Right lobe of liver (tissue), 6 donors: ENCODE results near the gene PPP2R5C. TPM values are rescaled to one million over a fixed set of nuclear protein-coding genes. Genes with fewer than 3 reads are reported as not detected.

Experiments
- ATAC-seq, 4 donors: fragments of 200-7000 bp; cut with Tn5 transposase; one replicate each; pipeline ENCODE4 v1.9.1; 2020; ENCODE audit warnings: mild to moderate bottlenecking in 4 of 4, moderate library complexity in 4 of 4
- DNase-seq, 3 donors: peaks; one replicate each; pipeline ENCODE4 v3.0.0-alpha.2; 2020
- H3K27ac ChIP-seq, 3 donors: fragments of 200-600 bp; one replicate each; pipeline ENCODE4 v1.8.0; 2022
- H3K27me3 ChIP-seq, 2 donors: fragments of 200-600 bp; one replicate each; pipeline ENCODE4 v1.8.0; 2022
- H3K36me3 ChIP-seq, 4 donors: fragments of 200-600 bp; sonication (generic) in 1 of 4; one replicate each; pipeline versions ENCODE4 v1.5.1 to v1.8.0; 2017 to 2022; ENCODE audit warnings: control low read depth in 1 of 4
- H3K4me1 ChIP-seq, 4 donors: fragments of 200-600 bp; sonication (generic) in 1 of 4; one replicate each; pipeline versions ENCODE4 v1.5.1 to v1.8.0; 2017 to 2022; ENCODE audit warnings: control low read depth in 1 of 4
- H3K4me3 ChIP-seq, 3 donors: fragments of 200-600 bp; one replicate each; pipeline ENCODE4 v1.8.0; 2022
- H3K9me3 ChIP-seq, 4 donors: fragments of 200-600 bp; sonication (generic) in 1 of 4; one replicate each; pipeline versions ENCODE4 v1.5.1 to v1.8.0; 2017 to 2022; ENCODE audit warnings: control low read depth in 1 of 4
- POLR2A ChIP-seq: fragments of 450-650 bp; IDR thresholded peaks from one replicate; pipeline ENCODE4 v1.6.1; 2017; ENCODE audit warnings: antibody characterized with exemption, mild to moderate bottlenecking
- WGBS: methylation state at CpG from one replicate; pipeline ENCODE4 v1.1.6; 2018; ENCODE audit warnings: low coverage, low lambda C conversion rate; ENCODE audit not compliant: insufficient coverage; ENCODE audit errors: missing lambda C conversion rate; 5-methylcytosine and 5-hydroxymethylcytosine counted together
- intact Hi-C, 2 donors: fragments of 100-400 bp; cut with DNase I; formaldehyde crosslinking; loops; one replicate each; pipeline versions ENCODE4 v1.11.2 to v1.14.1; 2022
- total RNA-seq, 6 experiments: library from RNA; depleted of rRNA in 2 of 6; stranded (reverse); fragments of >200 nt in 2 of 6; fragmentation: NEBNext Ultra II Directional in 3 of 6; extraction: Animal tissue kit (Norgen Biotek cat#: 25700) in 3 of 6; gene quantifications; one replicate each; pipeline versions ENCODE4 v1.1.0 to v1.2.4, GENCODE V29; 2016 to 2023
- TF ChIP-seq, protein P1 (sequence below), 4 donors: fragments of 200-600 bp in 3 of 4; fragments of 450-650 bp in 1 of 4; IDR thresholded peaks; one replicate each; pipeline versions ENCODE4 v1.5.1 to v1.8.0; 2016 to 2022; ENCODE audit warnings: antibody characterized with exemption in 4 of 4, mild to moderate bottlenecking in 2 of 4
- donor health status: DM: no; HTN: yes; CAD: no.
- donor health status: DM: no; HTN: no; CAD: no.
- donor health status: DM: no; HTN: no; CAD: no.
- donor health status: DM: no; HTN: yes; CAD: no.
- donor health status: DM: no; HTN: yes; CAD: no.

PPP2R5C gene
- total RNA-seq, 6 experiments from 2014 or later: 44.9 to 74.5 (median 55.3) TPM

DNA sequence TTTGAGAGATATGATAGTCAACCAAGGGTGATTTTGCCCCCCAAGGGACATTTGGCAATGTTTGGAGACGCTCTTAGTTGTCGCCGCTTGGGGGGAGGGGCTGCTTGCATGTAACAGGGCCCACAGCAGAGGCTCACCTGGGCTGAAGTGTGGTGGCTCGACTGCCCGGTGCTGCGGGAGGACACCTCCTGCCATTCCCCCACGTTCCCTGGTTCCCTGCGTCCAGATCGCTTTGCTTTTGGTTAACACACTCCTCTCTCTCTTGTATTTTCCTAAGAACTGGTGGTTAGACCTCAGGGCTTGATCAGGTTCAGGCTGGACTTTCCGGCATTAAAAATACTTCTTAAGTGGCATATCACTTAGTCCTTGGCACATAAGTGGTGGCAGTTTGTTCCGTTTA is 18.9 kb downstream of the PPP2R5C start:
- intact Hi-C loops: no loop called here
- Histone ChIP-seq H3K4me1 (peaks cover 0 to 11% (median 3%) of the 10 kb centered on the region in 4 donors), H3K9me3 (no peaks in the 10 kb centered on the region), H3K27me3 (no peaks in the 10 kb centered on the region), H3K27ac (no peak overlapping the region), H3K36me3 (no peaks in the 10 kb centered on the region), H3K4me3 (no peak overlapping the region)
- 40% methylated on average over 2 of the region's 11 CpGs for WGBS
- ATAC-seq: no peak
- peak in 1 of 3 donors; percentile 5 for DNase-seq
- no peak for TF ChIP-seq POLR2A
- TF ChIP-seq, protein P1, sequence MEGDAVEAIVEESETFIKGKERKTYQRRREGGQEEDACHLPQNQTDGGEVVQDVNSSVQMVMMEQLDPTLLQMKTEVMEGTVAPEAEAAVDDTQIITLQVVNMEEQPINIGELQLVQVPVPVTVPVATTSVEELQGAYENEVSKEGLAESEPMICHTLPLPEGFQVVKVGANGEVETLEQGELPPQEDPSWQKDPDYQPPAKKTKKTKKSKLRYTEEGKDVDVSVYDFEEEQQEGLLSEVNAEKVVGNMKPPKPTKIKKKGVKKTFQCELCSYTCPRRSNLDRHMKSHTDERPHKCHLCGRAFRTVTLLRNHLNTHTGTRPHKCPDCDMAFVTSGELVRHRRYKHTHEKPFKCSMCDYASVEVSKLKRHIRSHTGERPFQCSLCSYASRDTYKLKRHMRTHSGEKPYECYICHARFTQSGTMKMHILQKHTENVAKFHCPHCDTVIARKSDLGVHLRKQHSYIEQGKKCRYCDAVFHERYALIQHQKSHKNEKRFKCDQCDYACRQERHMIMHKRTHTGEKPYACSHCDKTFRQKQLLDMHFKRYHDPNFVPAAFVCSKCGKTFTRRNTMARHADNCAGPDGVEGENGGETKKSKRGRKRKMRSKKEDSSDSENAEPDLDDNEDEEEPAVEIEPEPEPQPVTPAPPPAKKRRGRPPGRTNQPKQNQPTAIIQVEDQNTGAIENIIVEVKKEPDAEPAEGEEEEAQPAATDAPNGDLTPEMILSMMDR (IDR thresholded peaks at IDR 0.05): no peak

- H3K9me3 ChIP-seq: no peaks in the 10 kb centered on the region
- DNase-seq (peak in 1 of 3 donors; percentile 13), ATAC-seq (peak; percentile 27 to 41 (median 34))
- peaks cover 0 to 11% (median 3%) of the 10 kb centered on the region in 4 donors for H3K4me1 ChIP-seq
- TF ChIP-seq, protein P1 (IDR thresholded peaks at IDR 0.05): no peak
- no peak for TF ChIP-seq POLR2A
- WGBS: 20% methylated on average over 1 of the region's 15 CpGs
- H3K27me3 ChIP-seq: no peaks in the 10 kb centered on the region
- H3K36me3 ChIP-seq: no peaks in the 10 kb centered on the region
- intact Hi-C loops: no loop called here
- no peak overlapping the region for H3K27ac ChIP-seq
- H3K4me3 ChIP-seq: peak overlapping the region; percentile 29 to 43 (median 42)
Measured at GRCh38 chr14:101780887-101781239, 19.4 kb downstream of the PPP2R5C start.

DNA sequence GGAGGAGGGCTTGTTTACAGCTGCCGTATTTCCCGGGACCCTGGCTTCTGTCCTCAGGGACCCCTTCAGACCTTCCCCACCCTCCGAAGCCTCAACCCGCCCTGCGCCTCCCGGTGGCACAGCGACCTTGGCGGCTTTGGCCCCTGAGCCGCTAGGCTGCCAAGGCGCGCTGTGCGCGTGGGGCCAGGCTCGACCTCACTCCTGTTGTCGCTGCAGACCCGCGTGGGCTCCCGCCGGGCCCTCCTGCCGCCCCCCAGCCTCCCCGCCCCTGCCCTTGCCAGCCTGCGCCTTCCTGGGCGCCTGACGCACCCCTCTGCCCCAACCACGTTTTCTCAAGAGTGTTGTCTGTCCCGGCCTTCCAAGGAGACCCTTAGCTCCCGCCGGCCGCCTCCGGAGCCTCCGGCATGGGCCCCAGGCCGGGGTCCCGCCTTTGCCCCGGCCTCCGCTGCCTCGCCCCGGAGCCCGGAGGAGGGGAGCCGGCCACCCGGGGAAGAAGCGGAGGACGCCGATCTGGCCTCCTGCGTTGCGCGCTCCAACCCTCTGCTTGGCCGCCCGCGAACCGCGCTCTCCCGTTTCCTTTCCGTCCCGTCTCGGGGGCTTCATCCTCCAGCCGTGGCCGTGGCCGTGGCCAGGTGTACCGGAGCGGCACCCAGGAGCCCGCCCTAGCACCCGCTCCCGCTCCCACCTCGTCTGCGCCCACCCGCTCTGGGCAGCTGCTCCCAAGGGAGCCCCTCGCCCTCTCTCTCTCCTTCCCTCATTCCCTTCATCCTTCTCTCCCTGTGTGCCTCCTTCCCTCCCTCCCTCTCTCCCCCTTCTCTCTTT is 19.9 kb downstream of the PPP2R5C start:
- DNase-seq (no peak), ATAC-seq (peak; percentile 45 to 68 (median 68))
- Histone ChIP-seq H3K9me3 (no peaks in the 10 kb centered on the region), H3K27me3 (no peaks in the 10 kb centered on the region), H3K4me1 (peaks cover 0 to 11% (median 3%) of the 10 kb centered on the region in 4 donors), H3K27ac (no peak overlapping the region), H3K4me3 (peak overlapping the region; percentile 29 to 43 (median 42)), H3K36me3 (no peaks in the 10 kb centered on the region)
- 9% methylated on average over 27 of the region's 67 CpGs for WGBS
- intact Hi-C loops: no loop called here
- no peak for TF ChIP-seq POLR2A
- TF ChIP-seq, protein P1 (IDR thresholded peaks at IDR 0.05): no peak

DNA sequence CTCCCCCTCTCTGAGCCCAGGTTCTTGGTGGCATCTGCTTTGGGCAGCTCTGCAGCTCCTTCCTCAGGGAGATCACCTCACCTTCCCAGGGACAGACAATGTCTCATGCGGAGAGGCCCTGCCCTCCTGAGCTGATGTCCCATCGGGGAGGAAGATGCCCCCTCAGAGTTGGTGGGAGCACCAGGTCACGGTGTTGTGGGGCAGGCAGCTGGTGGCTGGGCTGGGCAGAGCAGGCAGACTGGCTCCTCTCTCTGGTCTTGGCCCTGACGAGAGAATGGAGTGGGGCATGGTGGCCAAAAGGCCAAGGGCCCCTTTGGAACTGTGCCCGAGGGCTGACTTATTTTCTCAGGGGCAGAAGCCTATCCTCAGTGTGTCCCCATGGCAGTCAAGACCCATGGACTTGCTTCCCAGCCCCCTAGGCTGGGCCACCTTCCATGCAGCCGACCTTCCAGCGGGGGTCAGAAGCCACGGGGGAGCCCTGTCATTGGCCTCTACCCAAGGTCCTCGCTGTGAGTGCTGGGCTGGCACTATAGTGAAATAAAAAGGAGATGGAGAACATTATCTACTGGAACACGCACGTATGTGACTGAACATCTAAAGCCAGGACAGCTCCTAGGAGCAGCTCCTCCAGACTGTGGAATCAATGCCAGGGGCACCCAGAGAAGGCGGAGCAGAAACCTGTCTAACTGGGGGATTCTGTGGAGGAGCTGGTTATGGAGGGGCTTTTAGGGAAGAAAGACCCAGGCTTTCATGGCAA is 21.9 kb downstream of the PPP2R5C start:
- Histone ChIP-seq H3K4me3 (no peak overlapping the region), H3K4me1 (peaks cover 0 to 11% (median 3%) of the 10 kb centered on the region in 4 donors), H3K9me3 (no peaks in the 10 kb centered on the region), H3K27me3 (no peaks in the 10 kb centered on the region), H3K27ac (no peak overlapping the region), H3K36me3 (no peaks in the 10 kb centered on the region)
- TF ChIP-seq, protein P1 (IDR thresholded peaks at IDR 0.05): no peak
- no peak for TF ChIP-seq POLR2A
- 91% methylated on average over 5 of the region's 12 CpGs for WGBS
- ATAC-seq: peak in 1 of 4 donors; percentile 6
- no peak for DNase-seq
- intact Hi-C loops: no loop called here
